Effector CD4-positive, alpha-beta T cell (primary cell): ENCODE measurements around the gene KATNAL1.

Experiments used
- DNase-seq: peaks from one replicate; pipeline ENCODE4 v3.0.0-alpha.2; 2020

The KATNAL1 gene

GRCh38 chr13:30158774-30159445, 148.4 kb downstream of the KATNAL1 start:
- no peak for DNase-seq

- DNase-seq = no peak
These were observed 149.7 kb downstream of the KATNAL1 start for GRCh38 chr13:30157616-30157993.

GRCh38 chr13:30156826-30157615, 150.3 kb downstream of the KATNAL1 start:
- DNase-seq = no peak

- DNase-seq = no peak
These were observed 151.1 kb downstream of the KATNAL1 start for GRCh38 chr13:30156270-30156669.

- DNase-seq = no peak
These were observed 152.4 kb downstream of the KATNAL1 start for GRCh38 chr13:30154931-30155330.

GRCh38 chr13:30154531-30154930, 152.8 kb downstream of the KATNAL1 start:
- DNase-seq = no peak

GRCh38 chr13:30153545-30154426, 153.6 kb downstream of the KATNAL1 start:
- no peak for DNase-seq
